HCT116 (cell line): ENCODE results near the gene FBXL16. TPM values are rescaled to one million over a fixed set of nuclear protein-coding genes. Genes with fewer than 3 reads are reported as not detected.
"Not testable (repeated sequence)": the region's sequence is repeated elsewhere in the genome, so short reads cannot be mapped to it uniquely, and the experiment has no call there.

Source experiments
- ATAC-seq: fragments of 200-7000 bp; cut with Tn5 transposase; 2 replicates; pipeline ENCODE4 v1.9.1; 2020; ENCODE audit warnings: mild to moderate bottlenecking, moderate library complexity
- BruUV-seq: library from RNA; stranded (reverse); fragments of 400-500 nt; replicated peaks from 2 replicates; lab custom pipeline; 2021; lab: Mats Ljungman, UMichigan
- CTCF ChIA-PET: fragments of 300-600 bp; sonication (Branson Sonifier 250); formaldehyde crosslinking; loops from one replicate; lab custom pipeline; 2021; ENCODE audit warnings: antibody characterized with exemption; lab: Charles Lee
- POLR2A ChIA-PET: fragments of 300-600, 350-600 bp; sonication (Branson Sonifier 250); formaldehyde crosslinking; loops from one replicate; lab custom pipeline; 2021; ENCODE audit warnings: antibody characterized with exemption; lab: Charles Lee
- RAD21 ChIA-PET, 2 experiments: fragments of 300-600 bp; sonication (Branson Sonifier 250); formaldehyde crosslinking; loops; one replicate each; lab custom pipeline; 2023; ENCODE audit warnings: low total read pairs in 2 of 2; ENCODE audit not compliant: uncharacterized antibody in 2 of 2, unreplicated experiment in 2 of 2, low non-redundant PET in 1 of 2; lab: Charles Lee
- DNase-seq: peaks from one replicate; pipeline ENCODE4 v3.0.0-alpha.2; 2010; ENCODE audit warnings: low read depth, low spot score
- H2AFZ ChIP-seq: fragments of 200-600 bp; shearing (Covaris generic), sonication (generic); 2 replicates; pipeline ENCODE4 v1.6.1; 2017; ENCODE audit warnings: low read depth, mixed run types, mixed read lengths, antibody characterized with exemption, low read length; ENCODE audit not compliant: poor library complexity, severe bottlenecking
- H3K27ac ChIP-seq: 2 replicates; pipeline ENCODE4 v1.5.1; 2012; ENCODE audit warnings: low read depth, low read length
- H3K27me3 ChIP-seq: fragments of 200-600 bp; sonication (generic); 2 replicates; pipeline ENCODE4 v1.6.1; 2016; ENCODE audit warnings: mixed run types, low read length, mixed read lengths; ENCODE audit not compliant: insufficient read depth
- H3K36me3 ChIP-seq, 2 experiments: fragments of 200-500 bp in 1 of 2; fragments of 200-600 bp in 1 of 2; sonication (Bioruptor generic) in 1 of 2; sonication (generic) in 1 of 2; 2 replicates each; pipeline versions ENCODE4 v1.5.1 to v1.6.1; 2014 to 2016; ENCODE audit warnings: low read length in 2 of 2, inconsistent platforms in 1 of 2, mixed read lengths in 1 of 2, mixed run types in 1 of 2; ENCODE audit not compliant: insufficient read depth in 2 of 2, control insufficient read depth in 1 of 2
- H3K4me1 ChIP-seq, 2 experiments: fragments of 200-600 bp in 1 of 2; sonication (generic) in 1 of 2; 2 replicates each; pipeline versions ENCODE4 v1.5.1 to v1.6.1; 2012 to 2017; ENCODE audit warnings: low read length in 2 of 2, inconsistent platforms in 1 of 2, mild to moderate bottlenecking in 1 of 2, mixed read lengths in 1 of 2, mixed run types in 1 of 2, moderate library complexity in 1 of 2; ENCODE audit not compliant: insufficient read depth in 2 of 2, control insufficient read depth in 1 of 2
- H3K4me2 ChIP-seq: fragments of 200-600 bp; sonication (generic); 2 replicates; pipeline ENCODE4 v1.6.1; 2017; ENCODE audit warnings: mixed run types, low read length, mixed read lengths
- H3K4me3 ChIP-seq, 2 experiments: fragments of 200-600 bp in 1 of 2; sonication (generic) in 1 of 2; replicated peaks in 1 of 2; 2 replicates each; pipeline ENCODE4 v1.5.1; 2011 to 2016; ENCODE audit warnings: low read length in 2 of 2, control low read depth in 1 of 2, low read depth in 1 of 2, mild to moderate bottlenecking in 1 of 2, mixed read lengths in 1 of 2, mixed run types in 1 of 2
- H3K79me2 ChIP-seq: fragments of 200-600 bp; sonication (generic); 2 replicates; pipeline ENCODE4 v1.6.1; 2017; ENCODE audit warnings: mild to moderate bottlenecking, mixed run types, low read length, moderate library complexity, mixed read lengths; ENCODE audit not compliant: insufficient read depth
- H3K9ac ChIP-seq: fragments of 200-600 bp; sonication (generic); 2 replicates; pipeline ENCODE4 v1.6.1; 2016; ENCODE audit warnings: low read length, mixed read lengths
- H3K9me2 ChIP-seq: fragments of 200-600 bp; sonication (generic), shearing (Covaris generic); 2 replicates; pipeline ENCODE4 v1.6.1; 2017; ENCODE audit warnings: mixed run types, mild to moderate bottlenecking, moderate library complexity; ENCODE audit not compliant: insufficient read depth
- H3K9me3 ChIP-seq, 2 experiments: fragments of 200-500 bp in 1 of 2; fragments of 200-600 bp in 1 of 2; sonication (Bioruptor generic) in 1 of 2; sonication (generic) in 1 of 2; 2 replicates each; pipeline ENCODE4 v1.6.1; 2014 to 2017; ENCODE audit warnings: low read length in 2 of 2, mixed read lengths in 2 of 2, inconsistent platforms in 1 of 2, low read depth in 1 of 2, mild to moderate bottlenecking in 1 of 2, mixed run types in 1 of 2, moderate library complexity in 1 of 2; ENCODE audit not compliant: control insufficient read depth in 1 of 2, insufficient read depth in 1 of 2
- H4K20me1 ChIP-seq: fragments of 200-600 bp; sonication (generic), shearing (Covaris generic); 2 replicates; pipeline ENCODE4 v1.6.1; 2017; ENCODE audit warnings: mixed run types, mild to moderate bottlenecking, moderate library complexity; ENCODE audit not compliant: insufficient read depth
- CBX3 ChIP-seq: IDR thresholded peaks from 2 replicates; pipeline ENCODE4 v1.6.1; 2012; ENCODE audit warnings: low read depth
- CEBPB ChIP-seq: IDR thresholded peaks from 2 replicates; pipeline ENCODE4 v1.6.1; 2012; ENCODE audit warnings: low read depth
- EZH2phosphoT487 ChIP-seq: fragments of 200-600 bp; IDR thresholded peaks from 2 replicates; pipeline ENCODE4 v1.6.1; 2018; ENCODE audit warnings: antibody characterized with exemption, borderline replicate concordance
- JUND ChIP-seq: IDR thresholded peaks from 2 replicates; pipeline ENCODE4 v1.6.1; 2012
- POLR2AphosphoS5 ChIP-seq: IDR thresholded peaks from 2 replicates; pipeline ENCODE4 v1.6.1; 2011; ENCODE audit warnings: mild to moderate bottlenecking, low read depth, low read length, moderate library complexity
- SIN3A ChIP-seq: IDR thresholded peaks from 2 replicates; pipeline ENCODE4 v1.6.1; 2012; ENCODE audit warnings: low read depth
- SP1 ChIP-seq: IDR thresholded peaks from 2 replicates; pipeline ENCODE4 v1.6.1; 2012; ENCODE audit warnings: low read depth
- SRF ChIP-seq: IDR thresholded peaks from 2 replicates; pipeline ENCODE4 v1.6.1; 2012; ENCODE audit warnings: low read depth
- TCF7L2 ChIP-seq: IDR thresholded peaks from 2 replicates; pipeline ENCODE4 v1.7.0; 2011; ENCODE audit warnings: borderline replicate concordance, inconsistent platforms; ENCODE audit not compliant: insufficient read depth, insufficient read length; ENCODE audit errors: extremely low read depth
- ZNF274 ChIP-seq: fragments of 200-500 bp; sonication (Bioruptor generic); IDR thresholded peaks from 2 replicates; pipeline ENCODE4 v1.6.1; 2014; ENCODE audit warnings: mild to moderate bottlenecking, low read depth, low read length, inconsistent platforms
- intact Hi-C: fragments of 100-400 bp; cut with micrococcal nuclease; formaldehyde crosslinking; loops from 2 replicates; pipeline ENCODE4 v1.10.0; 2022
- total RNA-seq: library from RNA; stranded (reverse); gene quantifications from one replicate; pipeline ENCODE4 v1.2.1, GENCODE V29; 2021; ENCODE audit not compliant: unreplicated experiment
- TF ChIP-seq, protein P1 (sequence below): IDR thresholded peaks from 2 replicates; pipeline ENCODE4 v1.6.1; 2012
- TF ChIP-seq, protein P2 (sequence below): IDR thresholded peaks from 2 replicates; pipeline ENCODE4 v1.6.1; 2011; ENCODE audit warnings: mild to moderate bottlenecking, low read length, moderate library complexity; ENCODE audit not compliant: insufficient replicate concordance; ENCODE audit errors: extremely low read depth

The FBXL16 gene
- total RNA-seq, 1 experiment from 2014 or later, result 49.7 TPM

DNA sequence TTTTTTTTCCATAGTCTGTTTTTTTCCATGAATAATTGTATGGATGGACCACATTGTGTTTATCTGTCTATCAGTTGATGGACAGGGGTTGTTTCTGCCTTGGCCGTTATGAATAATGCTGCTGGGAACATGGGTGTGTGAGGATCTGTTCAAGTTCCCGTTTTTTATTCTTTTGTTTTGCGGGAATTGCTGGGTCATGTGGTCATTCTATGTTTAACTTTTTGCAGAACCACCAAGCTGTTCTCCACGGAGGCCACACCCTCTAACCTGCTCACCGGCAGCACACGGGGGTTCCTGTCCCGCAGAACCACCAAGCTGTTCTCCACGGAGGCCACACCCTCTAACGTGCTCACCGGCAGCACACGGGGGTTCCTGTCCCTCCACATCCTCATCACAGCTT lies 49.1 kb upstream of the FBXL16 start:
- intact Hi-C loops, result no loop called here
- Histone ChIP-seq H3K27me3 (no peaks in the 10 kb centered on the region), H3K4me2 (0 out of 2 replicates have a peak overlapping the region, but pooled peaks have one; percentile 13), H4K20me1 (no peaks in the 10 kb centered on the region), H3K27ac (no peak overlapping the region), H3K4me3 (no peak overlapping the region), H3K9me3 (peaks cover 0 to 7% of the 10 kb centered on the region in 2 experiments; a peak in 1 of 4 replicates), H3K4me1 (peaks cover 15 to 23% of the 10 kb centered on the region in 2 experiments), H3K79me2 (no peaks in the 10 kb centered on the region), H2AFZ (no peak overlapping the region), H3K9me2 (no peaks in the 10 kb centered on the region), H3K36me3 (no peaks in the 10 kb centered on the region), H3K9ac (no peak overlapping the region)
- RAD21 ChIA-PET, result no interaction called here
- POLR2A ChIA-PET, result no interaction called here
- DNase-seq (no peak), ATAC-seq (no peak)
- BruUV-seq, result no TSS peak
- CTCF ChIA-PET, result no interaction called here
- TF ChIP-seq JUND, result no peak
- TF ChIP-seq, protein P1, sequence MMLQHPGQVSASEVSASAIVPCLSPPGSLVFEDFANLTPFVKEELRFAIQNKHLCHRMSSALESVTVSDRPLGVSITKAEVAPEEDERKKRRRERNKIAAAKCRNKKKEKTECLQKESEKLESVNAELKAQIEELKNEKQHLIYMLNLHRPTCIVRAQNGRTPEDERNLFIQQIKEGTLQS, result no peak
- TF ChIP-seq SRF, result no peak
- TF ChIP-seq CBX3, result no peak
- no peak for TF ChIP-seq TCF7L2
- no peak for TF ChIP-seq ZNF274
- no peak for TF ChIP-seq SP1
- TF ChIP-seq, protein P2, sequence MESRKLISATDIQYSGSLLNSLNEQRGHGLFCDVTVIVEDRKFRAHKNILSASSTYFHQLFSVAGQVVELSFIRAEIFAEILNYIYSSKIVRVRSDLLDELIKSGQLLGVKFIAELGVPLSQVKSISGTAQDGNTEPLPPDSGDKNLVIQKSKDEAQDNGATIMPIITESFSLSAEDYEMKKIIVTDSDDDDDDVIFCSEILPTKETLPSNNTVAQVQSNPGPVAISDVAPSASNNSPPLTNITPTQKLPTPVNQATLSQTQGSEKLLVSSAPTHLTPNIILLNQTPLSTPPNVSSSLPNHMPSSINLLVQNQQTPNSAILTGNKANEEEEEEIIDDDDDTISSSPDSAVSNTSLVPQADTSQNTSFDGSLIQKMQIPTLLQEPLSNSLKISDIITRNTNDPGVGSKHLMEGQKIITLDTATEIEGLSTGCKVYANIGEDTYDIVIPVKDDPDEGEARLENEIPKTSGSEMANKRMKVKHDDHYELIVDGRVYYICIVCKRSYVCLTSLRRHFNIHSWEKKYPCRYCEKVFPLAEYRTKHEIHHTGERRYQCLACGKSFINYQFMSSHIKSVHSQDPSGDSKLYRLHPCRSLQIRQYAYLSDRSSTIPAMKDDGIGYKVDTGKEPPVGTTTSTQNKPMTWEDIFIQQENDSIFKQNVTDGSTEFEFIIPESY, result no peak
- no peak for TF ChIP-seq POLR2AphosphoS5
- no peak for TF ChIP-seq SIN3A
- TF ChIP-seq CEBPB, result no peak
- no peak for TF ChIP-seq EZH2phosphoT487

DNA sequence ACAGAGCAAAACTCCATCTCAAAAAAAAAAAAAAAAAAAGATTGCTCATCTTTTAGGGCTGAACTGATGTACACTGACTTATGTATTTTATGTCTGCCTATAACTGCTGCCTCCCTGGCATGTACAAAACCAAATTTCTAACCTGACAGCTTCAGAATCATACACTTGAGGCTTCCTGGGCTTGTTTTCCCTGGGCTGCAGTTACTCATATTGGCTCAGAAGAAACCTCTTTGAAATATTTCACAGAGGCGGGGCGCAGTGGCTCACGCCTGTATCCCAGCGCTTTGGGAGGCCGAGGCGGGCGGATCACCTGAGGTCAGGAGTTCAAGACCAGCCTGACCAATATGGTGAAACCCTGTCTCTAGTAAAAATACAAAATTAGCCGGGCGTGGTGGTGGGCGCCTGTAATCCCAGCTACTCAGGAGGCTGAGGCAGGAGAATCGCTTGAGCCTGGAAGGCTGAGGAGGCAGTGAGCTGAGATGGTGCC lies 48.6 kb upstream of the FBXL16 start:
- POLR2A ChIA-PET, DNase-seq, H3K27me3 ChIP-seq, H3K9me3 ChIP-seq, H3K27ac ChIP-seq, BruUV-seq, H3K36me3 ChIP-seq, intact Hi-C loops, H4K20me1 ChIP-seq, H3K4me3 ChIP-seq, H3K79me2 ChIP-seq, H2AFZ ChIP-seq, H3K9me2 ChIP-seq, RAD21 ChIA-PET, H3K9ac ChIP-seq, CTCF ChIA-PET: not testable (repeated sequence)
- H3K4me1 ChIP-seq, result peaks cover 10 to 18% of the 10 kb centered on the region in 2 experiments
- H3K4me2 ChIP-seq, result peak overlapping the region; percentile 13; the same call in 1 of the 2 replicates
- ATAC-seq, result 0 out of 2 replicates have a peak, but pooled peaks have one; percentile 24
